Neural cell (in vitro differentiated cells): Measurements from ENCODE around the gene FUBP3. TPM values are rescaled to one million over a fixed set of nuclear protein-coding genes. Genes with fewer than 3 reads are reported as not detected.

Experiments
- H2AFZ ChIP-seq: fragments of 200-600, 300-800 bp; sonication (generic), shearing (Covaris generic); 2 replicates; pipeline ENCODE4 v1.6.0; 2014; ENCODE audit warnings: low read depth, mild to moderate bottlenecking, antibody characterized with exemption, low read length, moderate library complexity
- H3F3A ChIP-seq: fragments of 200-600 bp; shearing (Covaris generic); 2 replicates; pipeline ENCODE4 v1.6.1; 2016; ENCODE audit warnings: mild to moderate bottlenecking, moderate library complexity, mixed read lengths, antibody characterized with exemption, low read length; ENCODE audit not compliant: insufficient read depth, poor library complexity, severe bottlenecking
- H3K27ac ChIP-seq: fragments of 200-600, 300-800 bp; sonication (generic), shearing (Covaris generic); 2 replicates; pipeline ENCODE4 v1.5.1; 2014; ENCODE audit warnings: mild to moderate bottlenecking, low read length, moderate library complexity
- H3K27me3 ChIP-seq: fragments of 300-800, 200-600 bp; sonication (generic), shearing (Covaris generic); 2 replicates; pipeline ENCODE4 v1.6.0; 2014; ENCODE audit warnings: mild to moderate bottlenecking, low read depth, low read length, moderate library complexity; ENCODE audit not compliant: insufficient read depth
- H3K36me3 ChIP-seq: fragments of 300-800, 200-600 bp; sonication (generic), shearing (Covaris generic); 2 replicates; pipeline ENCODE4 v1.5.1; 2014; ENCODE audit warnings: mild to moderate bottlenecking, antibody characterized with exemption, low read length, moderate library complexity; ENCODE audit not compliant: insufficient read depth
- H3K4me2 ChIP-seq: fragments of 300-800, 200-600 bp; sonication (generic), shearing (Covaris generic); 2 replicates; pipeline ENCODE4 v1.6.0; 2014; ENCODE audit warnings: mild to moderate bottlenecking, low read length
- H3K4me3 ChIP-seq: fragments of 300-800, 200-600 bp; sonication (generic), shearing (Covaris generic); 2 replicates; pipeline ENCODE4 v1.5.1; 2014; ENCODE audit warnings: mild to moderate bottlenecking, low read length, moderate library complexity
- H3K79me2 ChIP-seq: fragments of 200-600 bp; shearing (Covaris generic); replicated peaks from 2 replicates; pipeline ENCODE4 v1.6.0; 2014; ENCODE audit warnings: mild to moderate bottlenecking, low read length, moderate library complexity; ENCODE audit not compliant: insufficient read depth
- H3K9ac ChIP-seq: fragments of 300-800, 200-600 bp; sonication (generic), shearing (Covaris generic); 2 replicates; pipeline ENCODE4 v1.6.1; 2016; ENCODE audit warnings: mild to moderate bottlenecking, low read length, mixed read lengths
- H3K9me2 ChIP-seq: fragments of 200-600 bp; shearing (Covaris generic); 2 replicates; pipeline ENCODE4 v1.6.1; 2016; ENCODE audit warnings: mild to moderate bottlenecking, low read length, mixed read lengths; ENCODE audit not compliant: insufficient read depth
- H3K9me3 ChIP-seq: fragments of 200-600, 300-800 bp; sonication (generic), shearing (Covaris generic); 2 replicates; pipeline ENCODE4 v1.6.1; 2016; ENCODE audit warnings: mild to moderate bottlenecking, mixed run types, low read length, moderate library complexity, mixed read lengths
- H4K20me1 ChIP-seq: fragments of 200-600 bp; shearing (Covaris generic); 2 replicates; pipeline ENCODE4 v1.6.1; 2016; ENCODE audit warnings: mild to moderate bottlenecking, mixed run types; ENCODE audit not compliant: insufficient read depth
- CTCF ChIP-seq: fragments of 450-650 bp; IDR thresholded peaks from 2 replicates; pipeline ENCODE4 v1.5.1; 2014; ENCODE audit warnings: antibody characterized with exemption, mild to moderate bottlenecking, moderate library complexity; ENCODE audit not compliant: poor library complexity, severe bottlenecking
- EP300 ChIP-seq: fragments of 450-650 bp; conservative IDR thresholded peaks from 2 replicates; pipeline ENCODE4 v1.6.1; 2014; ENCODE audit warnings: antibody characterized with exemption, mild to moderate bottlenecking, moderate library complexity; ENCODE audit not compliant: poor library complexity, severe bottlenecking
- EZH2 ChIP-seq: fragments of 200-600, 300-800 bp; shearing (Covaris generic), sonication (generic); IDR thresholded peaks from 2 replicates; pipeline ENCODE4 v1.6.1; 2014; ENCODE audit warnings: antibody characterized with exemption, low read length, borderline replicate concordance, mild to moderate bottlenecking; ENCODE audit not compliant: insufficient read depth, poor library complexity, severe bottlenecking
- MXI1 ChIP-seq: fragments of 450-650 bp; conservative IDR thresholded peaks from 2 replicates; pipeline ENCODE4 v1.6.1; 2014; ENCODE audit warnings: antibody characterized with exemption, mild to moderate bottlenecking; ENCODE audit not compliant: poor library complexity, severe bottlenecking
- POLR2AphosphoS5 ChIP-seq: IDR thresholded peaks from 2 replicates; pipeline ENCODE4 v1.6.1; 2012
- RAD21 ChIP-seq: fragments of 450-650 bp; conservative IDR thresholded peaks from 2 replicates; pipeline ENCODE4 v1.6.1; 2014; ENCODE audit warnings: antibody characterized with exemption, mild to moderate bottlenecking, moderate library complexity
- REST ChIP-seq: IDR thresholded peaks from 2 replicates; pipeline ENCODE4 v1.6.1; 2012; ENCODE audit warnings: borderline replicate concordance
- SMC3 ChIP-seq: fragments of 450-650 bp; conservative IDR thresholded peaks from 2 replicates; pipeline ENCODE4 v1.6.1; 2014; ENCODE audit warnings: antibody characterized with exemption, mild to moderate bottlenecking, moderate library complexity; ENCODE audit not compliant: poor library complexity
- TAF1 ChIP-seq: IDR thresholded peaks from 2 replicates; pipeline ENCODE4 v1.6.1; 2012; ENCODE audit warnings: low read depth
- polyA plus RNA-seq: library from polyadenylated mRNA; depleted of rRNA; stranded (reverse); fragments of >200 nt; gene quantifications from 2 replicates; pipeline ENCODE4 v1.2.3, GENCODE V29; 2014

The FUBP3 gene
- polyA plus RNA-seq, 1 donor from 2014 or later: 70.5 TPM

- Histone ChIP-seq H3K9ac (no peak overlapping the region), H3K27me3 (peaks cover 5% of the 10 kb centered on the region), H3K4me2 (no peak overlapping the region), H3K79me2 (no peaks in the 10 kb centered on the region), H3K9me3 (no peaks in the 10 kb centered on the region), H3K27ac (no peak overlapping the region), H2AFZ (no peak overlapping the region), H3K36me3 (no peaks in the 10 kb centered on the region), H3K9me2 (no peaks in the 10 kb centered on the region), H4K20me1 (no peaks in the 10 kb centered on the region), H3K4me3 (no peak overlapping the region), H3F3A (no peaks in the 10 kb centered on the region)
- no peak for TF ChIP-seq REST
- TF ChIP-seq SMC3: no peak
- TF ChIP-seq EP300: no peak
- TF ChIP-seq RAD21: no peak
- TF ChIP-seq MXI1: no peak
- TF ChIP-seq TAF1: no peak
- TF ChIP-seq POLR2AphosphoS5: no peak
- TF ChIP-seq EZH2: no peak
- no peak for TF ChIP-seq CTCF
Observed at GRCh38 chr9:130537346-130538050, 41.9 kb upstream of the FUBP3 start.

DNA sequence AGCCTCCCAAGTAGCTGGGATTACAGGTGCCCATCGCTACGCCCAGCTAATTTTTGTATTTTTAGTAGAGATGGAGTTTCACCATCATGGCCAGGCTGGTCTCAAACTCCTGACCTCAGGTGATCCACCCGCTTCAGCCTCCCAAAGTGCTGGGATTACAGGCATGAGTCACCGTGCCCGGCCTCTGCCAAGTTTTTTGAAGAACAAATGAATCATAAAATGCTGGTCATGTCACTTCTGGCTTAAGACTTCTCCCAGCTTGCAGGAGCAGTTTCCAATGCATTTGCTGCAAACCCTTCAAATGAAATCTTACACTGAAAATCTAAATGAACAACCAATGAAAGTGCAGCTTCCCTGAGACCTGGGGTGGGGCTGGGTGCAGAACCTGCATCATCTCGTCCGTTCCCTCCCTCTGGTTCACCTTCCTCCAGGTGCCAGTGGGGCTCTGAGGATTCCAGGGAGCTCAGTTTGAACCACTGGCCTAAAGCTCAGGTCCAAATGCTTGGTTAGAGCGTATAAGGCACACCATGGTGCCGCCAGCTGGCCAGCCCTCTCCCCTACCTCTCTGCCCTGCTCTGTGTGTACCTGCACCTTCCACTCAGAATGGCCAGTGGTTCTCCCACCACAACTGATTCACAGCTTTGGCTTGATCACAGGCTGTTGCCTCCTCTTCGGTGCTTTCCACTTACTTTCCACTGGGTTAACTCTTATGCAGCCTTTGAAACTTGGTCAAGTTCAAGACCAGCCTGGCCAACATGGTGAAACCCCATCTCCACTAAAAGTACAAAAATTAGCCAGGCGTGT, 39.8 kb upstream of the FUBP3 start:
- H3K36me3 ChIP-seq: no peaks in the 10 kb centered on the region
- H3K79me2 ChIP-seq: no peaks in the 10 kb centered on the region
- no peaks in the 10 kb centered on the region for H3K9me2 ChIP-seq
- TF ChIP-seq TAF1: no peak
- no peak for TF ChIP-seq CTCF
- TF ChIP-seq MXI1: no peak
- H3F3A ChIP-seq: no peaks in the 10 kb centered on the region
- no peaks in the 10 kb centered on the region for H4K20me1 ChIP-seq
- H3K27me3 ChIP-seq: peaks cover 5% of the 10 kb centered on the region
- H3K4me3 ChIP-seq: no peak overlapping the region
- H3K4me2 ChIP-seq: no peak overlapping the region
- H2AFZ ChIP-seq: no peak overlapping the region
- no peak overlapping the region for H3K27ac ChIP-seq
- H3K9ac ChIP-seq: no peak overlapping the region
- no peaks in the 10 kb centered on the region for H3K9me3 ChIP-seq
